K562 (cell line): Measurements from ENCODE around the gene NCCRP1. TPM values are rescaled to one million over a fixed set of nuclear protein-coding genes. Genes with fewer than 3 reads are reported as not detected.

ENCODE experiments used
- ATAC-seq: fragments of 200-7000 bp; cut with Tn5 transposase; 3 replicates; pipeline ENCODE4 v1.9.1; 2020; ENCODE audit warnings: moderate library complexity
- BruUV-seq: library from RNA; stranded (reverse); fragments of 400-500 nt; replicated peaks from 2 replicates; lab custom pipeline; 2021; lab: Mats Ljungman, UMichigan
- CTCF ChIA-PET: fragments of 300-600 bp; formaldehyde crosslinking; extraction: SDS; loops from one replicate; lab custom pipeline; 2021; ENCODE audit warnings: low intra/inter-chr PET ratio; lab: Yijun Ruan, JAX
- POLR2A ChIA-PET: fragments of 300-600, 350-650 bp; sonication (Branson Sonifier 250); formaldehyde crosslinking; extraction: SDS; loops from one replicate; lab custom pipeline; 2021; ENCODE audit warnings: antibody characterized with exemption, inconsistent platforms; lab: Yijun Ruan, JAX
- DNase-seq, 4 experiments: peaks; one replicate each; pipeline versions ENCODE4 v3.0.0 to v3.0.0-alpha.2; 2011 to 2018; ENCODE audit warnings: low spot score in 3 of 4, mixed read lengths in 3 of 4; ENCODE audit errors: extremely low read depth in 1 of 4
- FAIRE-seq: peaks from 2 replicates; lab custom pipeline; 2011; peaks lifted over from hg19 to GRCh38; lab: Jason Lieb, UNC
- H2AFZ ChIP-seq: 2 replicates; pipeline ENCODE4 v1.6.0; 2011; ENCODE audit warnings: low read depth, low read length, control low read depth, inconsistent platforms
- H3K27ac ChIP-seq: fragments of 200-600 bp; 3 replicates; pipeline ENCODE4 v1.8.0; 2011; ENCODE audit warnings: low read depth, mild to moderate bottlenecking, control low read depth, inconsistent platforms, low read length, moderate library complexity, mixed read lengths; ENCODE audit errors: extremely low read depth
- H3K27me3 ChIP-seq, 2 experiments: fragments of 300-600 bp in 1 of 2; 2 replicates in 1 of 2; 3 replicates in 1 of 2; pipeline versions ENCODE4 v1.6.0 to v1.8.0; 2011; ENCODE audit warnings: inconsistent platforms in 2 of 2, low read length in 2 of 2, mild to moderate bottlenecking in 1 of 2, mixed read lengths in 1 of 2, moderate library complexity in 1 of 2; ENCODE audit not compliant: control insufficient read depth in 2 of 2, insufficient read depth in 2 of 2
- H3K36me3 ChIP-seq: fragments of 300-600 bp; 3 replicates; pipeline ENCODE4 v1.8.0; 2011; ENCODE audit warnings: mild to moderate bottlenecking, low read length, inconsistent platforms; ENCODE audit not compliant: control insufficient read depth, insufficient read depth
- H3K4me1 ChIP-seq, 2 experiments: fragments of 200-600 bp in 1 of 2; replicated peaks in 1 of 2; 2 replicates in 1 of 2; 3 replicates in 1 of 2; pipeline versions ENCODE4 v1.5.1 to v1.8.0; 2011; ENCODE audit warnings: inconsistent platforms in 2 of 2, low read length in 2 of 2, mild to moderate bottlenecking in 1 of 2, mixed read lengths in 1 of 2, moderate library complexity in 1 of 2; ENCODE audit not compliant: control insufficient read depth in 2 of 2, insufficient read depth in 2 of 2
- H3K4me2 ChIP-seq: 2 replicates; pipeline ENCODE4 v1.6.1; 2011; ENCODE audit warnings: low read length, control low read depth, inconsistent platforms, mixed read lengths; ENCODE audit not compliant: insufficient read depth
- H3K4me3 ChIP-seq: fragments of 200-600 bp; sonication (generic), shearing (Covaris generic); 2 replicates; pipeline ENCODE4 v1.5.1; 2016; ENCODE audit warnings: control low read depth, inconsistent platforms
- H3K79me2 ChIP-seq: fragments of 200-600 bp; 3 replicates; pipeline ENCODE4 v1.8.0; 2011; ENCODE audit warnings: low read length, inconsistent platforms; ENCODE audit not compliant: control insufficient read depth, insufficient read depth
- H3K9ac ChIP-seq, 2 experiments: 2 replicates each; pipeline versions ENCODE4 v1.6.0 to v1.6.1; 2011; ENCODE audit warnings: low read depth in 2 of 2, low read length in 2 of 2, control low read depth in 1 of 2, inconsistent platforms in 1 of 2, mild to moderate bottlenecking in 1 of 2, mixed read lengths in 1 of 2; ENCODE audit not compliant: insufficient read depth in 1 of 2
- H3K9me1 ChIP-seq: one replicate; pipeline ENCODE4 v1.6.0; 2011; ENCODE audit warnings: inconsistent platforms, mild to moderate bottlenecking, low read length, moderate library complexity; ENCODE audit not compliant: control insufficient read depth, insufficient read depth
- H3K9me3 ChIP-seq: replicated peaks from 2 replicates; pipeline ENCODE4 v1.5.1; 2011; ENCODE audit warnings: low read depth, low read length, inconsistent platforms; ENCODE audit not compliant: control insufficient read depth, insufficient read depth
- H4K20me1 ChIP-seq: replicated peaks from 2 replicates; pipeline ENCODE4 v1.6.1; 2011; ENCODE audit warnings: low read length, inconsistent platforms, mixed read lengths; ENCODE audit not compliant: control insufficient read depth, insufficient read depth
- ATF1 ChIP-seq, 2 experiments: fragments of 450-650 bp in 1 of 2; IDR thresholded peaks; 2 replicates each; pipeline ENCODE4 v1.6.1; 2016; ENCODE audit warnings: missing compliant biosample characterization in 1 of 2, missing genetic modification characterization in 1 of 2
- CHAMP1 ChIP-seq: fragments of 450-650 bp; IDR thresholded peaks from 2 replicates; pipeline ENCODE4 v1.6.1; 2016; ENCODE audit warnings: mild to moderate bottlenecking
- NFIC ChIP-seq: fragments of 450-650 bp; IDR thresholded peaks from 2 replicates; pipeline ENCODE4 v1.6.1; 2017; ENCODE audit warnings: mild to moderate bottlenecking, inconsistent platforms
- RBM25 ChIP-seq: fragments of 200-400 bp; formaldehyde crosslinking; IDR thresholded peaks from 2 replicates; pipeline ENCODE4 v1.6.1; 2018; ENCODE audit warnings: low read length, low read depth, moderate library complexity; ENCODE audit not compliant: severe bottlenecking
- RFX1 ChIP-seq: fragments of 450-650 bp; IDR thresholded peaks from 2 replicates; pipeline ENCODE4 v1.6.1; 2016; ENCODE audit warnings: mild to moderate bottlenecking, moderate library complexity
- RNF2 ChIP-seq: sonication (generic); IDR thresholded peaks from 2 replicates; pipeline ENCODE4 v1.6.1; 2016
- ZNF140 ChIP-seq: fragments of 250-450 bp; sonication (Bioruptor Pico); IDR thresholded peaks from 2 replicates; pipeline ENCODE4 v1.8.0; 2021; ENCODE audit warnings: moderate library complexity, mild to moderate bottlenecking, inconsistent platforms
- WGBS: fragments of 100-300 bp; shearing (Covaris generic); methylation state at CpG from one replicate; pipeline ENCODE4 v1.1.6; 2016; ENCODE audit warnings: low coverage, mixed read lengths; ENCODE audit not compliant: insufficient coverage; ENCODE audit errors: missing lambda C conversion rate; 5-methylcytosine and 5-hydroxymethylcytosine counted together
- in situ Hi-C: fragments of 300-500 bp; cut with MboI; formaldehyde crosslinking; loops from 4 replicates; pipeline ENCODE4 v1.15.0; 2018; ENCODE audit warnings: inconsistent platforms, mixed read lengths
- intact Hi-C: fragments of 100-400 bp; cut with micrococcal nuclease; formaldehyde crosslinking; loops from 2 replicates; pipeline ENCODE4 v1.14.2; 2022
- polyA plus RNA-seq, 8 experiments: library from polyadenylated mRNA; depleted of rRNA in 4 of 8; stranded (reverse) in 5 of 8; unstranded in 3 of 8; fragments of >200 nt; fragmentation: Nextera tagmentation in 2 of 8; fragmentation: Illumina TruSeq in 1 of 8; extraction: Ambion mirVana in 2 of 8; extraction: Trizol in 1 of 8; gene quantifications; 2 replicates each; pipeline versions ENCODE4 v1.2.1 to v1.2.3, GENCODE V29; 2011 to 2014; ENCODE audit warnings: inconsistent platforms in 1 of 8, missing spikeins in 1 of 8
- total RNA-seq, 7 experiments: library from RNA; depleted of rRNA in 6 of 7; stranded (reverse); fragments of >200 nt in 6 of 7; fragmentation: Illumina TruSeq in 2 of 7; extraction: Trizol in 2 of 7; gene quantifications; 2 replicates each; pipeline versions ENCODE4 v1.2.1 to v1.2.3, GENCODE V29; 2011 to 2021; ENCODE audit warnings: low replicate concordance in 1 of 7

The NCCRP1 gene
- total and polyA plus RNA-seq, 9 of the 15 experiments (the other 6 are each of a cell fraction or from before 2014, with no cell fraction given), result 0.05 TPM; not detected in 8

- 28% methylated on average over 11 of the region's 11 CpGs for WGBS
- intact Hi-C loops, result no loop called here
- Histone ChIP-seq H3K79me2 (no peaks in the 10 kb centered on the region), H3K4me2 (no peak overlapping the region), H3K9me1 (no peaks in the 10 kb centered on the region), H3K9ac (no peak overlapping the region), H3K9me3 (no peaks in the 10 kb centered on the region), H3K27me3 (peaks cover 0 to 6% of the 10 kb centered on the region in 2 experiments; a peak in 2 of 5 replicates), H3K36me3 (no peaks in the 10 kb centered on the region), H4K20me1 (no peaks in the 10 kb centered on the region; the same call in 1 of the 2 replicates), H3K4me3 (no peak overlapping the region), H2AFZ (no peak overlapping the region), H3K4me1 (peaks cover 0 to 6% of the 10 kb centered on the region in 2 experiments; a peak in 3 of 5 replicates), H3K27ac (no peak overlapping the region)
- TF ChIP-seq ZNF140 (CRISPR knock-in tag), result no peak
- TF ChIP-seq RFX1, result peak; percentile 59; the same call in 1 of the 2 replicates
- no TSS peak for BruUV-seq
- DNase-seq (no peak), ATAC-seq (no peak), FAIRE-seq (no peak)
- CTCF ChIA-PET, result interaction anchor here (0.6 kb wide), 1 partner anchor 68 kb away, joined by 3 read pairs; no protein-coding TSS in a partner anchor
- POLR2A ChIA-PET, result interaction anchor here (0.6 kb wide), 1 partner anchor 16 kb away, joined by 3 read pairs; no protein-coding TSS in a partner anchor
- in situ Hi-C loops, result loop anchor here (5.0 kb wide), 1 partner anchor 68 kb away; no protein-coding TSS in a partner anchor
These were observed 6.0 kb upstream of the NCCRP1 start for GRCh38 chr19:39190768-39191167.

GRCh38 chr19:39192846-39193245 is 3.9 kb upstream of the NCCRP1 start:
- H3K4me3 ChIP-seq, result no peak overlapping the region
- no peak for FAIRE-seq
- intact Hi-C loops, result no loop called here
- no peak overlapping the region; a peak in 1 of 4 replicates for H3K9ac ChIP-seq
- H4K20me1 ChIP-seq, result peaks cover 4% of the 10 kb centered on the region; the same call in 1 of the 2 replicates
- no peaks in the 10 kb centered on the region for H3K9me3 ChIP-seq
- peaks cover 3 to 24% of the 10 kb centered on the region in 2 experiments; a peak in 2 of 5 replicates for H3K27me3 ChIP-seq
- in situ Hi-C loops, result loop anchor here (5.0 kb wide), 1 partner anchor 71 kb away; no protein-coding TSS in a partner anchor
- ChIA-PET CTCF (no interaction called here), POLR2A (no interaction called here)
- 23% methylated on average over 2 of the region's 2 CpGs for WGBS
- ATAC-seq, result no peak
- H2AFZ ChIP-seq, result no peak overlapping the region
- H3K9me1 ChIP-seq, result no peaks in the 10 kb centered on the region
- peaks cover 0 to 20% of the 10 kb centered on the region in 2 experiments; a peak in 3 of 5 replicates for H3K4me1 ChIP-seq
- TF ChIP-seq RNF2, result no peak
- TF ChIP-seq NFIC, result peak; percentile 51
- TF ChIP-seq RBM25, result peak; percentile 19
- no peak for TF ChIP-seq CHAMP1
- no peak for TF ChIP-seq ATF1 (CRISPR knock-in tag; IDR thresholded peaks at IDR 0.05)
- TF ChIP-seq ATF1 (tag; IDR thresholded peaks at IDR 0.05), result no peak
- H3K79me2 ChIP-seq, result no peaks in the 10 kb centered on the region
- H3K36me3 ChIP-seq, result no peaks in the 10 kb centered on the region
- no peak for DNase-seq
- H3K4me2 ChIP-seq, result no peak overlapping the region
- BruUV-seq, result no TSS peak
- H3K27ac ChIP-seq, result no peak overlapping the region
